SH-SY5Y (cell line): ENCODE measurements around the gene LRP8.

Source experiments
- GATA2 ChIP-seq: IDR thresholded peaks from 2 replicates; pipeline ENCODE4 v1.6.1; 2011; ENCODE audit warnings: mild to moderate bottlenecking, low read depth, low read length
- GATA3 ChIP-seq: IDR thresholded peaks from 2 replicates; pipeline ENCODE4 v1.6.1; 2011; ENCODE audit warnings: low read depth, mild to moderate bottlenecking, low read length, moderate library complexity

LRP8 gene

GRCh38 chr1:53315456-53316423 lies 12.1 kb downstream of the LRP8 start:
- TF ChIP-seq GATA3 (no peak), GATA2 (no peak)

DNA sequence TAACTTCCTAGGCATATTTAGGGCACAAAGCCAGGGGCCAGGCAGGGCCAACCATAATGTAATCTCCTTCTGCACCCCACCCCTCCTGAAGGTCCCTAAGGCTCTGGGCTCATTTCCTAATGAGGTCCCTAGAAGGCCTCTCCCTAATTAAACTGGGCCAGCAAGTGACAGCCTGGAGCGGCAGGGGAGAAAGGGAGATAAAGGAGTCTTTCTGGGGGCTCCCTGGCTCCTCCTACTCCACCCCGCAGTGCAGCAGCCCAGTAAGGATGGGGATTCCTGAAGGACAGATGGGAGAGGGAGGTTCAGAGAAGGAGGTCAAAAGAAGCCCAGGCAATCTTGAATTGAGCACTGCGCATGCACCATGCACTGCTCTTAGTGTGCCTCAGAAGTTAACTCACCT lies 12.8 kb downstream of the LRP8 start:
- TF ChIP-seq GATA3 (no peak), GATA2 (no peak)

GRCh38 chr1:53314606-53315005 lies 13.3 kb downstream of the LRP8 start:
- TF ChIP-seq GATA3: no peak
- no peak for TF ChIP-seq GATA2

GRCh38 chr1:53314096-53314495 lies 13.8 kb downstream of the LRP8 start:
- TF ChIP-seq GATA3 (no peak), GATA2 (no peak)

GRCh38 chr1:53313556-53313955 lies 14.3 kb downstream of the LRP8 start:
- no peak for TF ChIP-seq GATA2
- TF ChIP-seq GATA3: no peak

DNA sequence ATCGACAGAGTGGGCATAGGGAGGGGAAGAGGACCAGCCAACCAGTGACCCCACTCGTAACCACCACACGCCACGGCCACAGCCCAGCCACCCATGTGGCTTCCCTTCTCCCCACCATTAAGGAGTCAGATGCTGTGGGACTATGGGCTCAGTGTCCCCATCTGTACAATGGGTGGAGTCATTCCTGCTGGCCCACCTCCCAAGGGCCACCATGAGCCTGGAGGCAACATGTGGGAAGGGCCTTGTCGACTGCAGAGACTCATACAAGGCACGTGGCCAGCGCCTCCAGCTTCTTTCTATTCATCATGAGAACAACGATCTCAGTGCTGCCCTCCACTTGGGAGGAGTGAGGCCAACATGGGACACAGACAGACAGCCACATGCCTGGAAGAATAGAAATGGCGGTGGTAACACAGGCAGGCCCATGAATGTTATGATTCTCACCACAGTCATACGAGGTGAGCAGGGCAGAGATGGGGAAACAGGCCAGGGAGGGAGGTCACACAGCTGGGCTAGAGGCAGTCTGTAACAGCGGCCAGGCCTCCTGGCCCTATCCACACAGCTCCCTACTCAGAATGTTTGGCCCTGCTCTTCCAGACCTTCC lies 16.1 kb downstream of the LRP8 start:
- TF ChIP-seq GATA3 (no peak), GATA2 (no peak)

DNA sequence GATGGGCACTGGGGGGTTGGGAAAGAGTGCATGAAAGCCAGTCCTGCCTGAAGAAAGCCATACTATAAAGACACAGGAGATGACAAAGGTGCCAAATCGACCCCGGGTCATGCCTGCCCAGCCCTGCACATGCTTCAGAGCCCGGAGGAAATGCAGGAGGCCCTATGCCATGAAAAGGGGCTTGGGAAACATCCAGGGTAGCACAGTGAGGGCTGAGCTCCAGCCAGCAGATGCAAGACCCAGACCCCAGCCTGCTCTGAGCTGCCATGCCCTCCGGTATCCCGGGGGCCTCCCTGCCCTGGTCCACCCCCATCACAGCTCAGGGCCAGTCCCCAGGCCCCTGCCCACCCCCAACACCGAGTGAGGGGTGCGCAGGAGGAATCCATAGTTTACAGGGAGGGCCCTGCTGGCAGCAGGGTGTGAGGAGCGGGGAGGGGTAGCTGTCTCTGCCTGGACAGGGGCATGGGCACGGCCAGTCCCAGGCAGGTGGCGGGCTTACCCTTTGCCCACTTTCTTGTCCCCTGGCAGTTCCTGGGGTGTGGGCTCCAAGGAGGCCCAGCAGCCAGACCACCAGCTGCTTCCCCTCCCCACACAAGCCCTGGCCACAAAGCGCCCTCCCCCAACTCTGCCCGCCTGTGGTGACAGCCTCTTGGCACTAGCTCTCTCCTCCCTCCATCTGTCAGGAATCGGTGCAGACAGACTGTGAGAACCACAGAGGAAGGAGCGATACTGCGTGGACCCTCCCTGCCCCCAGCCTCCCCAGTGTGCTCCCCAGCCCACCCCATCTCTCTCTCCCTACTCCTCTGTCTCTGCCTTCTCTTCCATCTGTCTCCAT lies 16.8 kb downstream of the LRP8 start:
- no peak for TF ChIP-seq GATA2
- no peak for TF ChIP-seq GATA3

DNA sequence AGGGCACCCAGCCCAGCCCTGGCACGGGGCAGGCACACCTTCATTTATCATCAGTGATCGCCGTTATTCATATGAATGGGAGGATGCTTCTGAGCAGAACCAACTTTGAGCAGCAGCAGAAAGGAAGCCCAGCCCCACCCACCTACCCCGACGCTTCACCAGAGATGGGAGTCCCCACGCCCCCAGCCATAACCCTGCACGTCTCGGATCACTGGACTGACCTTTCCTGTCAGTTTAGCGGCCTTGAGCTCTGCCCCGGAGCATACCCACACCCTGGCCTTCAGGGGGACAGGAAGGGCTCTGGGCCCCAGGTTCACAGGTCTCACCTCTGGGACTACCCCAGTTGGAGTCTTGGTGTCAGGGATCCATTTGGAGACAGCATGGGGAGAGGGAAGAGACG lies 18.1 kb downstream of the LRP8 start:
- TF ChIP-seq GATA3: no peak
- no peak for TF ChIP-seq GATA2

- TF ChIP-seq GATA3 (no peak), GATA2 (no peak)
Measured at GRCh38 chr1:53308506-53308905, 19.4 kb downstream of the LRP8 start.

- TF ChIP-seq GATA2 (no peak), GATA3 (no peak)
Measured at GRCh38 chr1:53307037-53307436, 20.8 kb downstream of the LRP8 start.

DNA sequence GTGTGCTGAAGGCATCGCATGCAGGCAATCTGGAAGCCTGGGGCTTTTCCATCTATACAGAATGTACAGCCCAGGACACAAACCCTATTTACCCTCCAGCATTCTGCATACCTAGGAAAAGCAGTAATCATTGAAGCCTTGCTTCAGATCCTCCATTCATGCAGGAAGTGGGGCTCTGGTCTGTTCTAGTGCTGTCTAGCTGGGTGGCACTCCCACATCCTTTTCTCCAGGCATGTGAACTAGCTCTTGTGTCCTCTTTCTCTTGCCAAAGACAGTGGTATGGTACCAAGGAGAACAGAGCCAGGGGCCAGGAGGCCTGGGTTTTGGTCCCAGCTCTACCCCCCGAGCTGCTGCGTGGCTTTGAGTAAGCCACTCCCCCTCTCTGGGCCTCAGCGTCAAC lies 21.7 kb downstream of the LRP8 start:
- TF ChIP-seq GATA2 (no peak), GATA3 (no peak)

GRCh38 chr1:53305650-53306049 lies 22.2 kb downstream of the LRP8 start:
- TF ChIP-seq GATA3 (no peak), GATA2 (no peak)

DNA sequence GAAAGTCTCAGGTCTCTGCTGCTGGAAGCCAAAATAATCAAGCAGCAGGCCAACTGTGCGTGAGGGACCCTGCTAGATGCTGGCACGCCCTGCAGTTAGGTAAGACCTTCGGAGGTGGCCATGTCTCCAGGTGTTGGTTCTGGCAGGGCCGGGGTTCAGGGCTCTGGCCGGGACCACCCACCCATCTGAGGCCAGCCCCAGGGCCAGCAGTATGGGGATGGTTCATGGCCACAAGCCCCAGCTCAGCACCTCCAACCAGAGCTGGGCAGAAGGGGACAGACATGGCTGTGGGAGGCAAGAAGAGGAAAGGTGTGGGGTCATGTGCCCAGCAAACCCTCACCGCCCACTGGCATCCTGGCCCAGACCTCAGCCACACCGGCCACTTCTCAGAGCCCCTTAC lies 23.3 kb downstream of the LRP8 start:
- TF ChIP-seq GATA2 (no peak), GATA3 (no peak)
